GM18907 (cell line): ENCODE results near the gene ZNF432.
A peak's percentile ranks its signal among the peaks of the same experiment; 100 is the strongest.
"Not testable (repeated sequence)": the region's sequence is repeated elsewhere in the genome, so short reads cannot be mapped to it uniquely, and the experiment has no call there.

ENCODE experiments used
- ATAC-seq: cut with Tn5 transposase; IDR thresholded peaks from one replicate; pipeline ENCODE4 v1.9.1; 2021; ENCODE audit warnings: mild to moderate bottlenecking, moderate library complexity; ENCODE audit not compliant: unreplicated experiment

The ZNF432 gene

GRCh38 chr19:52048555-52049501 lies at the start of gene ZNF432:
ZNF432 (minus strand) TSS chr19:52048838; CDS start chr19:52046868, 1,970 bp downstream.
- ATAC-seq = peak; percentile 88

GRCh38 chr19:52096416-52096815 lies 47.8 kb upstream of the ZNF432 start:
- not testable (repeated sequence) for ATAC-seq

GRCh38 chr19:52095172-52096014 lies 46.8 kb upstream of the ZNF432 start, which contains the start of gene ZNF841:
ZNF841 (minus strand) TSS chr19:52095765; CDS start chr19:52084801, 10,964 bp downstream.
- ATAC-seq = peak; percentile 92

- ATAC-seq = no peak
Measured at GRCh38 chr19:52094526-52095130, 46.0 kb upstream of the ZNF432 start.

- ATAC-seq = no peak
Measured at GRCh38 chr19:52086481-52086880, 37.8 kb upstream of the ZNF432 start.

GRCh38 chr19:52070496-52070895 lies 21.9 kb upstream of the ZNF432 start:
- ATAC-seq = no peak

- ATAC-seq = no peak
Measured at GRCh38 chr19:52069653-52070052, 21.0 kb upstream of the ZNF432 start.

GRCh38 chr19:52066258-52066863 lies 17.7 kb upstream of the ZNF432 start:
- no peak for ATAC-seq

- ATAC-seq = no peak
Measured at GRCh38 chr19:52065399-52065798, 16.8 kb upstream of the ZNF432 start.

- not testable (repeated sequence) for ATAC-seq
Measured at GRCh38 chr19:52056480-52056879, 7.8 kb upstream of the ZNF432 start.

GRCh38 chr19:52051736-52052135 lies 3.1 kb upstream of the ZNF432 start:
- not testable (repeated sequence) for ATAC-seq

GRCh38 chr19:52039169-52039568 lies 9.5 kb downstream of the ZNF432 start:
- ATAC-seq = no peak

GRCh38 chr19:52034051-52034728 lies 14.4 kb downstream of the ZNF432 start:
- no peak for ATAC-seq

- ATAC-seq = peak; percentile 25
Measured at GRCh38 chr19:52028780-52029123, 19.9 kb downstream of the ZNF432 start.

GRCh38 chr19:52028027-52028779 lies 20.4 kb downstream of the ZNF432 start, which contains the start of gene ZNF614:
ZNF614 (minus strand) TSS chr19:52028379; CDS start chr19:52025745, 2,634 bp downstream.
- peak; percentile 91 for ATAC-seq

GRCh38 chr19:52026255-52026990 lies 22.2 kb downstream of the ZNF432 start:
- not testable (repeated sequence) for ATAC-seq

GRCh38 chr19:52024478-52024877 lies 24.2 kb downstream of the ZNF432 start:
- ATAC-seq = not testable (repeated sequence)

GRCh38 chr19:52022193-52022592 lies 26.4 kb downstream of the ZNF432 start:
- ATAC-seq = no peak

GRCh38 chr19:52020506-52020905 lies 28.1 kb downstream of the ZNF432 start:
- no peak for ATAC-seq
